ENCODE measurements around the gene DIRAS2. TPM values are rescaled to one million over a fixed set of nuclear protein-coding genes. Genes with fewer than 3 reads are reported as not detected.

Gene DIRAS2
- total and polyA plus RNA-seq, 2 experiments from 2014 or later = 0.41 to 1.6 TPM

DNA sequence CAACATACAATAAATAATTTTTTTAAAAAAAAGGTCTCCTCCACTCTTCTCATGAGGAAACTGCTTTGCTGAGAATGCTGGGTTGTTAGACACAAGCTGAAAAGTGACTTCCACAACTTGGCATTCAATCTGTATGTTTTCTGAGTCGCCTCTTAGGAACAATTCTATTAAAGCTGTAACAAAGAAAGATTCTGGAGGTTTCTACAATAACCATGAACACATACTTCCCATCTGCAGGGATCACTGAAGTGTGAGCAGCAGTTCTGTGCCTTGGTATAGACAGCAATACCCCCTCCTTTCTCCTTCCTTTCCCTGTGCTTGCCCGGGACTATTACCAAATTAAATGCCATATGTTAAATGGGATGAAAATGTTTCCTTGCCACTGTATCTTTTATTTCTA is 1.5 kb downstream of the DIRAS2 start:
- Histone ChIP-seq H3K4me1 (ENCODE audit: insufficient read depth) (peaks cover 3% of the 10 kb centered on the region), H3K79me2 (no peaks in the 10 kb centered on the region), H4K20me1 (ENCODE audit: insufficient read depth, poor library complexity, severe bottlenecking) (no peaks in the 10 kb centered on the region), H3K27ac (no peak overlapping the region), H3K36me3 (replicated peaks; ENCODE audit: insufficient read depth, low read depth) (no peaks in the 10 kb centered on the region), H3K9me3 (ENCODE audit: low read depth) (no peaks in the 10 kb centered on the region), H3K4me2 (no peak overlapping the region), H3K4me3 (no peak overlapping the region), H3K9me2 (replicated peaks; ENCODE audit: insufficient read depth) (no peaks in the 10 kb centered on the region), H3K27me3 (peaks cover 13% of the 10 kb centered on the region), H2AFZ (no peak overlapping the region)
- TF ChIP-seq EZH2phosphoT487 (IDR thresholded peaks at IDR 0.05; ENCODE audit: low read depth, severe bottlenecking, unreplicated experiment) (no peak), EZH2 (IDR thresholded peaks at IDR 0.05; ENCODE audit: borderline replicate concordance) (no peak)
- TF ChIP-seq, protein P1, sequence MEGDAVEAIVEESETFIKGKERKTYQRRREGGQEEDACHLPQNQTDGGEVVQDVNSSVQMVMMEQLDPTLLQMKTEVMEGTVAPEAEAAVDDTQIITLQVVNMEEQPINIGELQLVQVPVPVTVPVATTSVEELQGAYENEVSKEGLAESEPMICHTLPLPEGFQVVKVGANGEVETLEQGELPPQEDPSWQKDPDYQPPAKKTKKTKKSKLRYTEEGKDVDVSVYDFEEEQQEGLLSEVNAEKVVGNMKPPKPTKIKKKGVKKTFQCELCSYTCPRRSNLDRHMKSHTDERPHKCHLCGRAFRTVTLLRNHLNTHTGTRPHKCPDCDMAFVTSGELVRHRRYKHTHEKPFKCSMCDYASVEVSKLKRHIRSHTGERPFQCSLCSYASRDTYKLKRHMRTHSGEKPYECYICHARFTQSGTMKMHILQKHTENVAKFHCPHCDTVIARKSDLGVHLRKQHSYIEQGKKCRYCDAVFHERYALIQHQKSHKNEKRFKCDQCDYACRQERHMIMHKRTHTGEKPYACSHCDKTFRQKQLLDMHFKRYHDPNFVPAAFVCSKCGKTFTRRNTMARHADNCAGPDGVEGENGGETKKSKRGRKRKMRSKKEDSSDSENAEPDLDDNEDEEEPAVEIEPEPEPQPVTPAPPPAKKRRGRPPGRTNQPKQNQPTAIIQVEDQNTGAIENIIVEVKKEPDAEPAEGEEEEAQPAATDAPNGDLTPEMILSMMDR (IDR thresholded peaks at IDR 0.05; ENCODE audit: poor library complexity) = no peak
- WGBS (ENCODE audit: low lambda C conversion rate, missing lambda C conversion rate) = 78% methylated on average over 2 of the region's 2 CpGs
- DNase-seq (ENCODE audit: low spot score) = no peak

DNA sequence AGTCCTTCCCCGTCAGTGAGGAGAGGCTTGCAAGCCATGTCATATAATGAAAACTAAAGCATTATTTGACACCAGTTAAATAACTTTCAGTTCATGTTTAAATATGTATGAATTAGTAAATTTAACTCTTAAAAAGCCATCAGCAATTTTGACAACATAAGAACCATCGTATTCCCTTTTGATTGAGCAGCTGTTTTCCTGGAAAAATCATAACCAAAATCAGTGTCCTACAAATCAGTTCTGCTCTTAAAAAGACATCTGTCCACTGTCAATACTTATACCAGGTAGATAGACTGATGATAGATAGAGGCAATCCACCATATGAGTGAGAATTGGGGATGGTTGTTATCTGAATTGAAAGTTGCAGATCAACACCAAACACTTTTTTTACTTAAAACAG is 2.3 kb downstream of the DIRAS2 start:
- 83% methylated on average over 2 of the region's 2 CpGs for WGBS (ENCODE audit: low lambda C conversion rate, missing lambda C conversion rate)
- Histone ChIP-seq H4K20me1 (ENCODE audit: insufficient read depth, poor library complexity, severe bottlenecking) (no peaks in the 10 kb centered on the region), H3K4me3 (no peak overlapping the region), H2AFZ (no peak overlapping the region), H3K9me2 (replicated peaks; ENCODE audit: insufficient read depth) (no peaks in the 10 kb centered on the region), H3K4me1 (ENCODE audit: insufficient read depth) (peaks cover 3% of the 10 kb centered on the region), H3K9me3 (ENCODE audit: low read depth) (no peaks in the 10 kb centered on the region), H3K79me2 (no peaks in the 10 kb centered on the region), H3K27ac (no peak overlapping the region), H3K4me2 (no peak overlapping the region), H3K27me3 (peaks cover 13% of the 10 kb centered on the region), H3K36me3 (replicated peaks; ENCODE audit: insufficient read depth, low read depth) (no peaks in the 10 kb centered on the region)
- no peak for TF ChIP-seq EZH2 (IDR thresholded peaks at IDR 0.05; ENCODE audit: borderline replicate concordance)
- TF ChIP-seq, protein P1 (IDR thresholded peaks at IDR 0.05; ENCODE audit: poor library complexity) = no peak
- no peak for TF ChIP-seq EZH2phosphoT487 (IDR thresholded peaks at IDR 0.05; ENCODE audit: low read depth, severe bottlenecking, unreplicated experiment)
- DNase-seq (ENCODE audit: low spot score) = no peak

DNA sequence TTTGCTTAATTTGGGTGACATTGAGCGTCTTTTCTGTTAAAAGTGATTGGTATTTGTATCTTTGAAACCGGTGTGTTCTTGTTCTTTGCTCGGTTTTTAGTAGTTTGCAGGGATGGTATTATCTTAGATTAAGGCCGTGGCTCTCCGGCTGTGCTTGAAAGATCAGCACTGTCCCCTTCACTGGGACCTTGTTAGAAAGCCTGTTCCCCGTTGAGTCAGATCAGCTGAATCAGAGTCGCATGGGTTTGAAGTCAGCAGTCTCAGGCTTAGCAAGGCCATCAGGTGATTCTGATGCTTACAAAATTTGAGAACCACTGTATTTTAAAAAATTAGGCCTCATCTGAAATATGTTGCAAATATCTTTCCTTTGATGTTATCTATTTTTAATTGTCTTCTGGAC is 5.0 kb downstream of the DIRAS2 start:
- no peak for DNase-seq (ENCODE audit: low spot score)
- no peak overlapping the region for H3K27ac ChIP-seq
- 91% methylated on average over 7 of the region's 7 CpGs for WGBS (ENCODE audit: low lambda C conversion rate, missing lambda C conversion rate)
- no peak overlapping the region for H3K4me3 ChIP-seq
- peaks cover 13% of the 10 kb centered on the region for H3K27me3 ChIP-seq
- no peaks in the 10 kb centered on the region for H3K4me1 ChIP-seq (ENCODE audit: insufficient read depth)
- H3K9me3 ChIP-seq (ENCODE audit: low read depth) = no peaks in the 10 kb centered on the region
- no peak for TF ChIP-seq EZH2phosphoT487 (IDR thresholded peaks at IDR 0.05; ENCODE audit: low read depth, severe bottlenecking, unreplicated experiment)
- TF ChIP-seq EZH2 (IDR thresholded peaks at IDR 0.05; ENCODE audit: borderline replicate concordance) = no peak
- TF ChIP-seq, protein P1 (IDR thresholded peaks at IDR 0.05; ENCODE audit: poor library complexity) = no peak
- no peaks in the 10 kb centered on the region for H4K20me1 ChIP-seq (ENCODE audit: insufficient read depth, poor library complexity, severe bottlenecking)
- H3K4me2 ChIP-seq = no peak overlapping the region
- no peak overlapping the region for H2AFZ ChIP-seq
- no peaks in the 10 kb centered on the region for H3K36me3 ChIP-seq (replicated peaks; ENCODE audit: insufficient read depth, low read depth)
- no peaks in the 10 kb centered on the region for H3K79me2 ChIP-seq
- H3K9me2 ChIP-seq (replicated peaks; ENCODE audit: insufficient read depth) = no peaks in the 10 kb centered on the region
